PC-3 (cell line): ENCODE data around the gene STMND1. TPM values are rescaled to one million over a fixed set of nuclear protein-coding genes. Genes with fewer than 3 reads are reported as not detected.

Experiments used
- ATAC-seq: fragments of 200-7000 bp; cut with Tn5 transposase; 2 replicates; pipeline ENCODE4 v1.9.1; 2020; ENCODE audit warnings: mild to moderate bottlenecking, moderate library complexity
- BruUV-seq: library from RNA; stranded (reverse); fragments of 400-500 nt; replicated peaks from 2 replicates; lab custom pipeline; 2021; lab: Mats Ljungman, UMichigan
- CTCF ChIA-PET: fragments of 300-600 bp; sonication (Branson Sonifier 250); formaldehyde crosslinking; loops from one replicate; lab custom pipeline; 2022; ENCODE audit warnings: antibody characterized with exemption; lab: Charles Lee
- POLR2A ChIA-PET: fragments of 300-600 bp; sonication (Branson Sonifier 250); formaldehyde crosslinking; loops from one replicate; lab custom pipeline; 2022; ENCODE audit warnings: antibody characterized with exemption; ENCODE audit not compliant: unreplicated experiment; lab: Charles Lee
- DNase-seq: peaks from one replicate; pipeline ENCODE4 v3.0.0-alpha.2; 2015
- H2AFZ ChIP-seq: fragments of 300-600 bp; sonication (generic); 2 replicates; pipeline ENCODE4 v1.6.0; 2016; ENCODE audit warnings: antibody characterized with exemption, low read length
- H3F3A ChIP-seq: fragments of 300-600 bp; sonication (generic); one replicate; pipeline ENCODE4 v1.6.0; 2017; ENCODE audit warnings: antibody characterized with exemption, low read length, control low read depth, mild to moderate bottlenecking; ENCODE audit not compliant: unreplicated experiment
- H3K27ac ChIP-seq: fragments of 300-600 bp; sonication (generic); 2 replicates; pipeline ENCODE4 v1.5.1; 2016; ENCODE audit warnings: mild to moderate bottlenecking, low read length
- H3K27me3 ChIP-seq: fragments of 300-600 bp; sonication (generic); 2 replicates; pipeline ENCODE4 v1.6.1; 2016; ENCODE audit warnings: low read length, mixed read lengths
- H3K36me3 ChIP-seq: fragments of 300-600 bp; sonication (generic); 2 replicates; pipeline ENCODE4 v1.6.1; 2016; ENCODE audit warnings: low read depth, mixed run types, low read length, mixed read lengths
- H3K4me1 ChIP-seq: fragments of 300-600 bp; sonication (generic); 2 replicates; pipeline ENCODE4 v1.5.1; 2016; ENCODE audit warnings: low read length; ENCODE audit not compliant: insufficient read depth
- H3K4me2 ChIP-seq: fragments of 300-600 bp; sonication (generic); 2 replicates; pipeline ENCODE4 v1.6.0; 2016; ENCODE audit warnings: low read length
- H3K4me3 ChIP-seq: fragments of 300-600 bp; sonication (generic); 2 replicates; pipeline ENCODE4 v1.5.1; 2016; ENCODE audit warnings: mild to moderate bottlenecking, low read length, mixed read lengths
- H3K79me2 ChIP-seq: fragments of 300-600 bp; sonication (generic); 2 replicates; pipeline ENCODE4 v1.6.1; 2017; ENCODE audit warnings: low read length, mixed read lengths
- H3K9ac ChIP-seq: fragments of 300-600 bp; sonication (generic); 2 replicates; pipeline ENCODE4 v1.6.0; 2016; ENCODE audit warnings: mild to moderate bottlenecking, low read length
- H3K9me2 ChIP-seq: fragments of 300-600 bp; sonication (generic); replicated peaks from 2 replicates; pipeline ENCODE4 v1.6.1; 2016; ENCODE audit warnings: mixed run types, low read length, mixed read lengths
- H3K9me3 ChIP-seq: fragments of 300-600 bp; sonication (generic); 2 replicates; pipeline ENCODE4 v1.6.1; 2016; ENCODE audit warnings: low read length, mixed read lengths
- H4K20me1 ChIP-seq: fragments of 300-600 bp; sonication (generic); 2 replicates; pipeline ENCODE4 v1.6.1; 2016; ENCODE audit warnings: low read length, mixed read lengths
- CTCF ChIP-seq: fragments of 300-600 bp; sonication (generic); conservative IDR thresholded peaks from 2 replicates; pipeline ENCODE4 v1.5.1; 2017; ENCODE audit warnings: antibody characterized with exemption, low read depth, mild to moderate bottlenecking, low read length
- EZH2 ChIP-seq: fragments of 300-600 bp; sonication (generic); IDR thresholded peaks from one replicate; pipeline ENCODE4 v1.6.1; 2017; ENCODE audit warnings: antibody characterized with exemption, mild to moderate bottlenecking, low read length; ENCODE audit not compliant: unreplicated experiment
- EZH2phosphoT487 ChIP-seq: fragments of 300-600 bp; sonication (generic); IDR thresholded peaks from 2 replicates; pipeline ENCODE4 v1.6.1; 2018; ENCODE audit warnings: mild to moderate bottlenecking, antibody characterized with exemption, low read length, borderline replicate concordance
- intact Hi-C: fragments of 100-400 bp; cut with micrococcal nuclease; formaldehyde crosslinking; loops from 2 replicates; pipeline ENCODE4 v1.9.0; 2023
- total RNA-seq: library from RNA; depleted of rRNA; stranded (reverse); fragments of >200 nt; gene quantifications from 2 replicates; pipeline ENCODE4 v1.2.3, GENCODE V29; 2014

The STMND1 gene
- total RNA-seq, 1 experiment from 2014 or later = not detected

- H3K9me2 ChIP-seq = 0 out of 2 replicates have a peak, but pooled peaks cover 5% of the 10 kb centered on the region
- no peak overlapping the region for H3K27ac ChIP-seq
- H3K36me3 ChIP-seq = no peaks in the 10 kb centered on the region
- H3K9me3 ChIP-seq = no peaks in the 10 kb centered on the region
- no TSS peak for BruUV-seq
- H3K79me2 ChIP-seq = no peaks in the 10 kb centered on the region
- DNase-seq (no peak), ATAC-seq (no peak)
- CTCF ChIA-PET = no interaction called here
- H2AFZ ChIP-seq = no peak overlapping the region
- no peaks in the 10 kb centered on the region for H3F3A ChIP-seq
- TF ChIP-seq EZH2 (no peak), CTCF (no peak), EZH2phosphoT487 (no peak)
- H3K27me3 ChIP-seq = no peaks in the 10 kb centered on the region
- no peak overlapping the region for H3K4me3 ChIP-seq
- peaks cover 17% of the 10 kb centered on the region for H3K4me1 ChIP-seq
- intact Hi-C loops = no loop called here
- H4K20me1 ChIP-seq = no peaks in the 10 kb centered on the region
- no peak overlapping the region for H3K4me2 ChIP-seq
- POLR2A ChIA-PET = no interaction called here
- H3K9ac ChIP-seq = no peak overlapping the region
These were observed 42.0 kb upstream of the STMND1 start for GRCh38 chr6:17059850-17060249.

GRCh38 chr6:17061097-17061496, 40.8 kb upstream of the STMND1 start:
- Histone ChIP-seq H3K4me2 (no peak overlapping the region), H4K20me1 (no peaks in the 10 kb centered on the region), H3K9me2 (0 out of 2 replicates have a peak, but pooled peaks cover 5% of the 10 kb centered on the region), H3K9me3 (no peaks in the 10 kb centered on the region), H3K27ac (no peak overlapping the region), H3K79me2 (no peaks in the 10 kb centered on the region), H3K4me1 (peaks cover 6% of the 10 kb centered on the region), H3K36me3 (no peaks in the 10 kb centered on the region), H3F3A (no peaks in the 10 kb centered on the region), H3K27me3 (no peaks in the 10 kb centered on the region), H3K4me3 (no peak overlapping the region), H3K9ac (no peak overlapping the region), H2AFZ (no peak overlapping the region)
- DNase-seq (no peak), ATAC-seq (no peak)
- BruUV-seq = no TSS peak
- ChIA-PET CTCF (no interaction called here), POLR2A (no interaction called here)
- intact Hi-C loops = no loop called here
- TF ChIP-seq EZH2 (no peak), CTCF (no peak; the same call in 1 of the 2 replicates), EZH2phosphoT487 (no peak)

GRCh38 chr6:17062871-17063440, 38.9 kb upstream of the STMND1 start:
- CTCF ChIA-PET = no interaction called here
- no TSS peak for BruUV-seq
- H3K4me2 ChIP-seq = no peak overlapping the region
- POLR2A ChIA-PET = no interaction called here
- intact Hi-C loops = no loop called here
- no peaks in the 10 kb centered on the region for H3K79me2 ChIP-seq
- no peaks in the 10 kb centered on the region for H3K27me3 ChIP-seq
- H2AFZ ChIP-seq = no peak overlapping the region
- no peaks in the 10 kb centered on the region for H3K9me3 ChIP-seq
- no peak overlapping the region for H3K9ac ChIP-seq
- H4K20me1 ChIP-seq = no peaks in the 10 kb centered on the region
- DNase-seq (no peak), ATAC-seq (no peak)
- H3F3A ChIP-seq = no peaks in the 10 kb centered on the region
- TF ChIP-seq EZH2 = no peak
- TF ChIP-seq CTCF = no peak
- no peak for TF ChIP-seq EZH2phosphoT487
- no peak overlapping the region for H3K4me3 ChIP-seq
- no peak overlapping the region for H3K27ac ChIP-seq
- 0 out of 2 replicates have a peak, but pooled peaks cover 5% of the 10 kb centered on the region for H3K9me2 ChIP-seq
- H3K36me3 ChIP-seq = no peaks in the 10 kb centered on the region
- no peaks in the 10 kb centered on the region for H3K4me1 ChIP-seq
